ENCODE data around the gene GDF10.

The GDF10 gene

GRCh38 chr10:47255033-47255813, 44.8 kb upstream of the GDF10 start:
- Histone ChIP-seq H2BK5ac (ENCODE audit: low read length) (no peak overlapping the region), H2BK15ac (replicated peaks; ENCODE audit: low read depth) (no peak overlapping the region)
- no peak for DNase-seq

DNA sequence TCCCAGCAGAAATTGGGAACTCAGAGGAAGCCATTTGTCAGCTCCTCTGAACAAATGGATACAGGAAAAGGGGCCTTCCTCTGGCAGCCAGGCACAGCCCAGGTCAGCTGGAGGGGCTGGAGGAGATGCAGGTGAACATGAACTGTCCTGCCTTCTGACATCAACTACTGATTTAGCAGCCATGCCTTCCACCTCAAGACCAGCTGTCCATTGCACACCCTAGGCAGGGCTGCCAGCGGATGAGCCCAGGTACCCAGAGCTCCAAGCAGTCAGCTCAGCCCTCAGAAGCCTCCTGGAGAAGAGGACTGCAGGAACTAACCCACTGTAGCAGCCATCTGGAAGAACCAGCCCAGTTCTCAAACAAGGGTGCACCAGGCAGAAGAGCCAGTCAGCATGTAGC, 44.1 kb upstream of the GDF10 start:
- no peaks in the 10 kb centered on the region for H3K27me3 ChIP-seq (ENCODE audit: insufficient read depth, low read length, poor library complexity)
- H3K4me1 ChIP-seq (ENCODE audit: control insufficient read depth, low read depth, low read length): no peaks in the 10 kb centered on the region
- no peaks in the 10 kb centered on the region for H3K79me2 ChIP-seq (ENCODE audit: control insufficient read depth, insufficient read depth, low read length)
- no peak overlapping the region for H2BK15ac ChIP-seq (replicated peaks; ENCODE audit: low read depth)
- no peak overlapping the region for H2AK5ac ChIP-seq (ENCODE audit: low read length)
- H2BK5ac ChIP-seq (ENCODE audit: low read length): no peak overlapping the region
- H3K4me2 ChIP-seq (ENCODE audit: low read length): no peak overlapping the region
- H3K4ac ChIP-seq (ENCODE audit: low read depth, low read length): no peak overlapping the region
- no peak overlapping the region for H3K27ac ChIP-seq (ENCODE audit: low read depth, low read length)
- no peak overlapping the region for H3K18ac ChIP-seq (ENCODE audit: low read length)
- no peak overlapping the region for H4K8ac ChIP-seq (ENCODE audit: low read depth, low read length)
- no peak overlapping the region for H4K5ac ChIP-seq (ENCODE audit: low read length)
- H3K23ac ChIP-seq (ENCODE audit: low read length): no peak overlapping the region
- H3K9ac ChIP-seq (ENCODE audit: low read length): no peak overlapping the region
- no CpG with 5 or more reads among the region's 1 CpG for WGBS (ENCODE audit: extremely low coverage, insufficient coverage, low lambda C conversion rate)
- H2BK120ac ChIP-seq (ENCODE audit: low read depth, low read length): no peak overlapping the region
- H3K56ac ChIP-seq (ENCODE audit: low read length): no peak overlapping the region
- H3K4me3 ChIP-seq (ENCODE audit: low read length): no peak overlapping the region
- H3K36me3 ChIP-seq (ENCODE audit: control insufficient read depth, insufficient read depth, low read length): no peaks in the 10 kb centered on the region
- H3K79me1 ChIP-seq (ENCODE audit: low read length): no peaks in the 10 kb centered on the region
- DNase-seq: no peak

More at GRCh38 chr10:47255033-47255813, 44.8 kb upstream of the GDF10 start:
- Histone ChIP-seq H3K4me3 (ENCODE audit: low read length) (no peak overlapping the region), H3K79me2 (ENCODE audit: control insufficient read depth, insufficient read depth, low read length) (no peaks in the 10 kb centered on the region), H3K18ac (ENCODE audit: low read length) (peak overlapping the region; percentile 3), H3K4me2 (ENCODE audit: low read length) (no peak overlapping the region), H3K27ac (ENCODE audit: low read depth, low read length) (no peak overlapping the region), H4K5ac (ENCODE audit: low read length) (no peak overlapping the region), H2AK5ac (ENCODE audit: low read length) (no peak overlapping the region), H3K23ac (ENCODE audit: low read length) (no peak overlapping the region), H2BK120ac (ENCODE audit: low read depth, low read length) (no peak overlapping the region), H3K36me3 (ENCODE audit: control insufficient read depth, insufficient read depth, low read length) (no peaks in the 10 kb centered on the region), H3K27me3 (ENCODE audit: insufficient read depth, low read length, poor library complexity) (no peaks in the 10 kb centered on the region), H3K4ac (ENCODE audit: low read depth, low read length) (no peak overlapping the region), H3K56ac (ENCODE audit: low read length) (no peak overlapping the region), H3K9ac (ENCODE audit: low read length) (no peak overlapping the region), H4K8ac (ENCODE audit: low read depth, low read length) (no peak overlapping the region), H3K79me1 (ENCODE audit: low read length) (no peaks in the 10 kb centered on the region), H3K4me1 (ENCODE audit: control insufficient read depth, low read depth, low read length) (no peaks in the 10 kb centered on the region)
- WGBS (ENCODE audit: extremely low coverage, insufficient coverage, low lambda C conversion rate): no CpG with 5 or more reads among the region's 10 CpGs

DNA sequence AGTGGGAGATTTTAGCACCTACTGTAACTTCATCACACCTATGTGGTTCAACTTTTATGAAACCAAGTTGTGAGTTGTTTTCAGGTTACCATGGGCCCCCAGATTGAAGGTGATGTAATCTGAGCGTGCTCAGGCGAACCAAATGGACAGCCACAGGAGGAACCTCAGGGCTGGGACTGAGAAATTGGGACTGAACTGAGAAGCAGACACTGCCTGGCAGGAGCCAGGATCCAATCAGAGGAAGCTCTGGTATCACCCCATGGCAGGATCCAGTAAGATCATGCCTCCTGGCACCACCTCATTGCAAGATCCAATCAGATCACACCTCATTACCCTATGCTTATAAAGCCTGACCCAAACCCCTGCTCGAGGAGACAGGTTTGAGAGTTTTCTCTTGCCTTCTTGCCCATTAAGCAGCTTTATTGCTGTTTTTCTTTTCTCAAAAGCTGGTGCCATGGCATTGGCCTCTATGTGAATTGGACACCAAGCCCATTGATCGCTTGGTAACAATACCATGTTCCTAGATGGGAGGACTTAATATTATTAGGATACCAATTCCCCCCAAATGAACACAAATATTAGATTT, 43.2 kb upstream of the GDF10 start:
- H2AK5ac ChIP-seq (ENCODE audit: low read length): no peak overlapping the region
- no peaks in the 10 kb centered on the region for H3K27me3 ChIP-seq (ENCODE audit: insufficient read depth, low read length, poor library complexity)
- H4K8ac ChIP-seq (ENCODE audit: low read depth, low read length): no peak overlapping the region
- no peak overlapping the region for H3K4ac ChIP-seq (ENCODE audit: low read depth, low read length)
- H3K9ac ChIP-seq (ENCODE audit: low read length): no peak overlapping the region
- no peak overlapping the region for H2BK120ac ChIP-seq (ENCODE audit: low read depth, low read length)
- no peak overlapping the region for H3K27ac ChIP-seq (ENCODE audit: low read depth, low read length)
- no peak overlapping the region for H3K4me3 ChIP-seq (ENCODE audit: low read length)
- no peak overlapping the region for H2BK5ac ChIP-seq (ENCODE audit: low read length)
- H2BK15ac ChIP-seq (replicated peaks; ENCODE audit: low read depth): no peak overlapping the region
- H4K5ac ChIP-seq (ENCODE audit: low read length): no peak overlapping the region
- H3K4me2 ChIP-seq (ENCODE audit: low read length): no peak overlapping the region
- no peaks in the 10 kb centered on the region for H3K79me2 ChIP-seq (ENCODE audit: control insufficient read depth, insufficient read depth, low read length)
- peak; percentile 89 for DNase-seq
- H3K4me1 ChIP-seq (ENCODE audit: control insufficient read depth, low read depth, low read length): no peaks in the 10 kb centered on the region
- no peaks in the 10 kb centered on the region for H3K36me3 ChIP-seq (ENCODE audit: control insufficient read depth, insufficient read depth, low read length)
- H3K79me1 ChIP-seq (ENCODE audit: low read length): no peaks in the 10 kb centered on the region
- H3K56ac ChIP-seq (ENCODE audit: low read length): no peak overlapping the region
- H3K23ac ChIP-seq (ENCODE audit: low read length): no peak overlapping the region
- WGBS (ENCODE audit: extremely low coverage, insufficient coverage, low lambda C conversion rate): no CpG with 5 or more reads among the region's 4 CpGs
- no peak overlapping the region for H3K18ac ChIP-seq (ENCODE audit: low read length)

DNA sequence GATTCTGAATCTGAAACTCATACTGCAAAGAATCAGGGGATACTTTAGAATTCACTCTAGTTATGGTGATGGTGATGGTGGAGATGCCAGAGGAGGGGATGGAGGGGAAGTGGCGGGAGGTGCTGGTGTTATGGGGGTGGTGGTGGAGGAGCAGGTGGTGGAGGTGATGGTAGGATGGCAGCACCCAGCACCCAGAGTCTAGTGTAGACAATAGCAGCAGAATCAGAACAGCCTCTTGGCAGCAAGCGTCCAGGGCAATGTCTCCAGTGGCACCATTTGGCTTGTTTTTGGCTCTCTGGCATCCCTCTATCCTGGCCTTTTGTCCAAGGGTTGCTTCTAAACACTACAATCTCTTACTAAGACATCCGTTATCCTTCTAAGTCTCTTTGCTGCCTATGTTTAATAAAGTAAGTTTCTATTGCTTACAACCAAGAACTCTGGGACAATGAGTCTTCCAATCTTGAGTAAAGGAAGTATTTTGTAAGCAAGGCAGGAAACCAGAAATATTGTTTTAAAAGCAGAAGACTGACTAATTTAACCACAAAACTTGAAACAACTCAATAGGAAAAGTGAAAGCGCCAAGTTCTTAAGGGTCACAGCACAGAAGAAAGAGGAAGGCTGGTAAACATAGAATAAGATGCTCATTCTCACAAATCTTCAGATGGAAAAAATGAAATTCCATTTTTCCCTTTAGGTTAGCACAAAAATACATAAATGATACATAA, 42.4 kb upstream of the GDF10 start:
- WGBS (ENCODE audit: extremely low coverage, insufficient coverage, low lambda C conversion rate): no CpG with 5 or more reads among the region's 4 CpGs
- no peaks in the 10 kb centered on the region for H3K4me1 ChIP-seq (ENCODE audit: control insufficient read depth, low read depth, low read length)
- no peak overlapping the region for H4K5ac ChIP-seq (ENCODE audit: low read length)
- H2BK15ac ChIP-seq (replicated peaks; ENCODE audit: low read depth): no peak overlapping the region
- H3K27ac ChIP-seq (ENCODE audit: low read depth, low read length): no peak overlapping the region
- H3K56ac ChIP-seq (ENCODE audit: low read length): no peak overlapping the region
- H2AK5ac ChIP-seq (ENCODE audit: low read length): no peak overlapping the region
- no peak overlapping the region for H3K4me2 ChIP-seq (ENCODE audit: low read length)
- H3K9ac ChIP-seq (ENCODE audit: low read length): no peak overlapping the region
- DNase-seq: no peak
- no peaks in the 10 kb centered on the region for H3K27me3 ChIP-seq (ENCODE audit: insufficient read depth, low read length, poor library complexity)
- H3K4me3 ChIP-seq (ENCODE audit: low read length): no peak overlapping the region
- H4K8ac ChIP-seq (ENCODE audit: low read depth, low read length): no peak overlapping the region
- H3K18ac ChIP-seq (ENCODE audit: low read length): no peak overlapping the region
- H2BK5ac ChIP-seq (ENCODE audit: low read length): no peak overlapping the region
- no peaks in the 10 kb centered on the region for H3K79me1 ChIP-seq (ENCODE audit: low read length)
- H3K4ac ChIP-seq (ENCODE audit: low read depth, low read length): no peak overlapping the region
- no peak overlapping the region for H2BK120ac ChIP-seq (ENCODE audit: low read depth, low read length)
- no peaks in the 10 kb centered on the region for H3K79me2 ChIP-seq (ENCODE audit: control insufficient read depth, insufficient read depth, low read length)
- H3K36me3 ChIP-seq (ENCODE audit: control insufficient read depth, insufficient read depth, low read length): no peaks in the 10 kb centered on the region
- H3K23ac ChIP-seq (ENCODE audit: low read length): no peak overlapping the region

- Histone ChIP-seq H3K79me1 (ENCODE audit: low read length) (no peaks in the 10 kb centered on the region), H3K18ac (ENCODE audit: low read length) (no peak overlapping the region), H3K9ac (ENCODE audit: low read length) (no peak overlapping the region), H3K23ac (ENCODE audit: low read length) (no peak overlapping the region), H4K8ac (ENCODE audit: low read depth, low read length) (no peak overlapping the region), H3K36me3 (ENCODE audit: control insufficient read depth, insufficient read depth, low read length) (no peaks in the 10 kb centered on the region), H3K79me2 (ENCODE audit: control insufficient read depth, insufficient read depth, low read length) (no peaks in the 10 kb centered on the region), H2BK15ac (replicated peaks; ENCODE audit: low read depth) (no peak overlapping the region), H2AK5ac (ENCODE audit: low read length) (no peak overlapping the region), H3K4me2 (ENCODE audit: low read length) (no peak overlapping the region), H3K4me1 (ENCODE audit: control insufficient read depth, low read depth, low read length) (no peaks in the 10 kb centered on the region), H4K5ac (ENCODE audit: low read length) (no peak overlapping the region), H3K56ac (ENCODE audit: low read length) (no peak overlapping the region), H2BK5ac (ENCODE audit: low read length) (no peak overlapping the region), H3K27ac (ENCODE audit: low read depth, low read length) (no peak overlapping the region), H3K4ac (ENCODE audit: low read depth, low read length) (no peak overlapping the region), H3K27me3 (ENCODE audit: insufficient read depth, low read length, poor library complexity) (no peaks in the 10 kb centered on the region), H3K4me3 (ENCODE audit: low read length) (no peak overlapping the region), H2BK120ac (ENCODE audit: low read depth, low read length) (no peak overlapping the region)
- no CpG with 5 or more reads among the region's 3 CpGs for WGBS (ENCODE audit: extremely low coverage, insufficient coverage, low lambda C conversion rate)
- DNase-seq: no peak
Observed at GRCh38 chr10:47258921-47259320, 41.1 kb upstream of the GDF10 start.
